Stimulated activated CD4-positive, alpha-beta T cell treated with anti-CD3 and anti-CD28 coated beads, Interleukin-1b, Interleukin-23, amount 100 ng/mL, for 48 hours (primary cell): ENCODE results near the gene HIC2.
"Not testable (repeated sequence)": the region's sequence is repeated elsewhere in the genome, so short reads cannot be mapped to it uniquely, and the experiment has no call there.

Experiments
- DNase-seq: peaks from one replicate; pipeline ENCODE4 v3.0.0-alpha.2; 2020

Gene HIC2

GRCh38 chr22:21435998-21436810 is 19.0 kb downstream of the HIC2 start:
- not testable (repeated sequence) for DNase-seq

GRCh38 chr22:21438013-21438412 is 20.8 kb downstream of the HIC2 start:
- not testable (repeated sequence) for DNase-seq

- not testable (repeated sequence) for DNase-seq
Measured at GRCh38 chr22:21440018-21440636, 23.0 kb downstream of the HIC2 start.

GRCh38 chr22:21440676-21441075 is 23.5 kb downstream of the HIC2 start:
- DNase-seq, result not testable (repeated sequence)

DNA sequence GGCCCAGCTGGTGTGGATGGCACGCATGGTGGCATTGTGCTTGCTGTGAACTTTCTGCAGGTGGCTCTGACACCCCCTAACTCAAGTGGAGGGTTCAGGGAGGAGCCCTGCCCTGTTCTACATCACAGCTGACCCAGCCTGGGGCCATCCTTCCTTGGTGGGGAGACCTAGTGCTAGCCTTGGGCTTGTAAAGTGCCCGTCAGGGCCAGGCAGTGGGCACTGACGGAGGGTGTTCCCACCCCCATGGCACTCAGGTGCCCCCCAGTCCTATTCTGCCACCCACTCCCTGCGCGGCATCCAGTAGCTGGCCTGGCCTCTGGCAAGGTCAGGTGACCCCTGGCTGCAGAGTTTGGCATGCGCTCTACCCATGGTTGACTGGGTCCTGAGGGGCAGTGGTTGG is 24.0 kb downstream of the HIC2 start:
- not testable (repeated sequence) for DNase-seq

DNA sequence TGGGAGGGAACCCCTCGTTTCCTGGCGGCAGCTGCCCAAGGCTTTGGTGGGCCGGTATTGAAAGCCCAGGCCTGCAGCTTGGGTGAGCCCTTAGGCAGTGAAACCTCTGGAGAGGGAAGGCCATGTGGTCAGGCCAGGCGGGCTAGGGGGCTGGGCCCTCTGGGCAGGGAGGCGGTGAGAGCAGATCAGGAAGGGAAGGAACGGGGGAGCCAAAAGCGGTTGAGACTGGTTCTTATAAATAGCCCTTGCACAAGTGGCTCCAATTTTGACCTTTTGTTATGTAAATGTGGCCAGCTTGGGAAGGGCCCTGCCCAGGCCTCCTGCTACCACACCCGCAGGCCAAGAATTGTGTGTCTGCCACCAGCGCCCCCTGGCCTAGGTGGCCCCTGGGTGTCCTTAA is 25.0 kb downstream of the HIC2 start:
- DNase-seq, result not testable (repeated sequence)

DNA sequence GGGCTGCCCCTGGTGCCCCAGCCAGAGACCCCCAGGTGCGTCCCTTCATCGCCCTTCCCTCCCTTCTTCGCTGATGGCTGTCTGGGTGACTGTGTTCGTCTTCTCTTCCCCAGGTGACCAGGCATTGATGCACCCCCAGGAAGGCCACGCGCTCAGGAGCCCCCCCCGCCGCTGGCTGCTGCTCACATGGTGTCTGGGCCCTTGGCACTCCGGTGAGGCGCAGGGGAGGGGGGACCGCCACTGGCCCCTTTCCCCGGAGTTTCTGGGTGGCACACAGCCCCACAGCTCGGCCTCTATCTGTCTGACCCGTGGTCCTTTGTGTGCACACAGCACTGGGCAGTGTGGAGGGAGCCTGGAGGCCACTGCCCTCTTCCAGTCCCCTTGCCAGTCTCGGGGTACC is 25.5 kb downstream of the HIC2 start:
- not testable (repeated sequence) for DNase-seq

- DNase-seq, result no peak
Measured at GRCh38 chr22:21443057-21443734, 26.0 kb downstream of the HIC2 start.

DNA sequence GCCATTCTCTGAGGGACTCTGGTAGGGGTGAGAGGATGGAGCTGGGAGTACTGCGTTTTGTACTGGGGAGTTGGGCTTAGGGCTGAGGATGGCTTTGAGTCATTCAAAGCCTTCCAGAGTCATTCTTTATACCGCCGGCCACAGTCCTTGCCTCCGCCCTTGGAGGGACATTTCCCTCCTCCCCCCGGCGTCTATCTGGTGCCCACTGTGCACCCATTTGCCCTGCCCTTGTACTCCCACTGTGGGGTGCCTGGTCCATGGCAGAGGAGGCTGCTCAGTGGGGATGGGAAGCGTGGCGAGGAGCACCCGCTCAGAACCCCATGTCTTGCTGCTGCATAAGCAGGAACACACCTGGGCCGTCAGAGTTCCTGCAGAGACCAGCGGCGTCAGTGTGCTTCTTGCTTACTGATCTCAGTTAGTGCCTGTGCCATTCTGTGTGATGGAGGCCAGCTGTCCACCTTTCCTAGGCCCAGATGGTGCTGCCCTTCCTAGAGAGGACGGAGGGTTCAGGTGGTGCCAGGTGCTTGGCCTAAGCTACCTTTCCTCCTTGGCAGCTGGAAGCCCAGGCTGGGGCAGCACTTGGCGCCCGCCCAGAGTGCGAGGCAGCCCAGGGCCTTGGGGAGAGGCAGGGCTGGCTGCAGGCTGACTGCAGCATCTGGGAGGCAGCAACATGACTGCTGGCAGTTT is 26.7 kb downstream of the HIC2 start:
- no peak for DNase-seq

DNA sequence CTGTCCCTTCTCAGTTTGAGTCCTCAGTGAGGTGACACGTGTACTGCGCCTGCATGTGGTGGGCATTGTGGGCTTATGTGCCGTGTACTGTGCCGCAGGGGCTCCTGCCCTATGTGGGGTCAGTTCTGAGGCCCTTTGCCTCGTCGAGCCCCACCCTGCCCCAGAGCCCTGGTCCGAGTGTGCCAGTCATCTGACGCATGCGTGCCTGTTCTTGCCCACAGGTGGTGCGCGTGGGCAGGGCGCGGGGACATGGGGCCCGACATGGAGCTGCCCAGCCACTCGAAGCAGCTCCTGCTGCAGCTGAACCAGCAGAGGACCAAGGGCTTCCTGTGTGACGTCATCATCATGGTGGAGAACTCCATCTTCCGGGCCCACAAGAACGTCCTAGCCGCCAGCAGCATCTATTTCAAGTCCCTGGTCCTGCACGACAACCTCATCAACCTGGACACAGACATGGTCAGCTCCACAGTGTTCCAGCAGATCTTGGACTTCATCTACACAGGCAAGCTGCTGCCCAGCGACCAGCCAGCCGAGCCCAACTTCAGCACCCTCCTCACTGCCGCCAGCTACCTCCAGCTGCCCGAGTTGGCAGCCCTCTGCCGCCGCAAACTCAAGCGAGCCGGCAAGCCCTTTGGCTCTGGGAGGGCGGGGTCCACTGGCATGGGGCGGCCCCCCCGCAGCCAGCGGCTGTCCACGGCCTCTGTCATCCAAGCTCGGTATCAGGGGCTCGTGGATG is 27.7 kb downstream of the HIC2 start:
- DNase-seq, result no peak

DNA sequence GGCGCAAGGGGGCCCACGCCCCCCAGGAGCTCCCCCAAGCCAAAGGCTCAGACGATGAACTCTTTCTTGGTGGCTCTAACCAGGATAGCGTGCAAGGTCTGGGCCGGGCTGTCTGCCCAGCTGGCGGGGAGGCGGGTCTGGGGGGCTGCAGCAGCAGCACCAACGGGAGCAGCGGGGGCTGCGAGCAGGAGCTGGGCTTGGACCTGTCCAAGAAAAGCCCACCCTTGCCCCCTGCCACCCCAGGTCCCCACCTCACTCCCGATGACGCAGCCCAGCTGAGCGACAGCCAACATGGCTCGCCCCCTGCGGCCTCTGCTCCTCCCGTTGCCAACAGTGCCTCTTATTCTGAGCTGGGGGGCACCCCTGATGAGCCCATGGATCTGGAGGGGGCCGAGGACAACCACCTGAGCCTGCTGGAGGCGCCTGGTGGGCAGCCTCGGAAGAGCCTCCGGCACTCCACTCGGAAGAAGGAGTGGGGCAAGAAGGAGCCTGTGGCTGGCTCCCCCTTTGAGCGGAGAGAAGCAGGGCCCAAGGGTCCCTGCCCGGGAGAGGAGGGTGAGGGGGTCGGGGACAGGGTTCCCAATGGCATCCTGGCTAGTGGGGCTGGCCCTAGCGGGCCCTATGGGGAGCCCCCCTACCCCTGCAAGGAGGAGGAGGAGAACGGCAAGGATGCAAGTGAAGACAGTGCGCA is 28.4 kb downstream of the HIC2 start:
- no peak for DNase-seq

- DNase-seq, result no peak
Measured at GRCh38 chr22:21446128-21446826, 29.1 kb downstream of the HIC2 start.

DNA sequence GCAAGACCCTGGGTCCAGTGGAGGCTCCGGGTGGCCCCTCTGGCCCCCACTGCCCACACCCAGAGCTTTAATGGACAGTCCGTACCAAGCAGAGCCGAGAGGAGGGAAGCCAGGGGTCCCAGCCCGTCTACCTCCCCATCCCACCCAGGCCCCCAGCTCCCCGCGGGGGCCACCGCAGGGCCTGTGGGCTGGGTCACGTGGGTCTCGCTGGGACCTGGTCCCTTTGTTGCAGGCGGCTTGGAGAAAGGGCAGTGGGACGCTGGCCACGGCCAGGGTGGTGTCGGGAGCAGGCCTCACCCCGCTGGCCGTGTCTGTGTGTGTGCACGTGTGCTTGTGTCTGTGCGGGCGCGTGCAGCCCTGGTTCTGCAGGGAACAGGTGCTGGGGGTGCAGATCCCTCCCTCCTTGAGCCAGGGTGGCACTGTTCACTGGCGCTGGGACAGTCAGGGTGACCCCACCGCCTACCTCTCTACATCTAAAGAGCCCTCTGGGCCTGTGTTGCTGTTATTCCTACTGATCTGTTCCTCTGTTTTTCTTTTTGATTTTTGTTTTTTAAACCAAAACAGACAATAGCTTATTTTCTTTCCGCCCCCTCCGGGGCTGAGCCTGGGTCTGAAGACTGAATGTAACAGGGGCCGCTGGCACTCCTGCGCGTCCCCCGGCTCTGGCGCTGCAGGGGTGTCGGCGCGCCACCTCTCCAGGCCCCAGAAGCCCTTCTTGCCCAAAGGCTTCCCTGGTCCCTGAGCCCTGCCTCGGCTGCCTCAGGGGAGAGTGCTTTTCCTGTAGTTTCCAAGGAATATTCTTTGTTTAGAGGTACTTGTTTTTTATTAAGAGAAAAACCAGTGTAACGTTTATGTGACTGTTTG is 29.9 kb downstream of the HIC2 start:
- DNase-seq, result no peak

- no peak for DNase-seq
Measured at GRCh38 chr22:21447694-21448402, 30.7 kb downstream of the HIC2 start.

- DNase-seq, result no peak
Measured at GRCh38 chr22:21448627-21449416, 31.7 kb downstream of the HIC2 start.

GRCh38 chr22:21449531-21450319 is 32.6 kb downstream of the HIC2 start:
- no peak for DNase-seq

DNA sequence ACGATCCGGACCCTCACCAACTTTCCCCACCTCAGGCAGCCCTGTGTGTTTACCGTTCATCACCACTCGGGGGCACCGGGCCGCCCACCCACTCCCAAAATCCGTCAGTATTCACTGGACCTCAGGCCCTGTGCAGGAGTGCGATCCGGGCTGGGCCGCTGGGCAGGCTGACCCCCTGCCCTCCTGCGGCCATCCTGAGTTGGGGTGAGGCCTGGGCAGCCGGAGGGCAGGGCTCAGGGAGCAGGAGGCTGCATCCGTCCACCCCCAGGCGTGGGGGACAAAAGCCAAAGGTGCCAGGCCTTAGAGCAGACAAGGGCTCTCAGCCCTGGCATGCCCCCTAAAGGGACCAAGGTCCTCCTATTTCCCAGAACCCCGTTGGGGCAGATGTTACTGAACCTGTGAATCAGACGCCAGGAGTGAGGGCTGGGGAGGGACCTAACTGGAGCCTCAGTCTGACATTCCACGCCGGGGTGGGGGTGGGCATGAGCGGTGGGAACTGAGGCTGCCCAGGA is 33.2 kb downstream of the HIC2 start:
- no peak for DNase-seq
